ENCODE results near the gene BABAM2. TPM values are rescaled to one million over a fixed set of nuclear protein-coding genes. Genes with fewer than 3 reads are reported as not detected.

Gene BABAM2
- total and polyA plus RNA-seq, 7 donors, result 34.2 to 74.5 (median 52.3) TPM

- TF ChIP-seq CTCF (IDR thresholded peaks at IDR 0.05), result no peak
- DNase-seq (no peak), ATAC-seq (no peak)
- H3K27me3 ChIP-seq (ENCODE audit: insufficient read depth in 3 of 3, low read length in 2 of 3), result no peaks in the 10 kb centered on the region
- intact Hi-C loops (cut with DNase I), result no loop called here
- H3K36me3 ChIP-seq (ENCODE audit: insufficient read depth in 1 of 2, low read depth in 1 of 2), result no peaks in the 10 kb centered on the region
- H3K27ac ChIP-seq, result no peak overlapping the region
- peaks cover 4% of the 10 kb centered on the region for H3K9me3 ChIP-seq
- H3K4me3 ChIP-seq, result no peak overlapping the region
- 94 to 95% (median 94%) methylated on average over 4 of the region's 4 CpGs for WGBS, 3 donors
- no peaks in the 10 kb centered on the region for H3K4me1 ChIP-seq
These were observed 283.7 kb downstream of the BABAM2 start for GRCh38 chr2:28174211-28174610.

- Histone ChIP-seq H3K27me3 (ENCODE audit: insufficient read depth in 3 of 3, low read length in 2 of 3) (no peaks in the 10 kb centered on the region), H3K27ac (no peak overlapping the region), H3K36me3 (ENCODE audit: insufficient read depth in 1 of 2, low read depth in 1 of 2) (no peaks in the 10 kb centered on the region), H3K9me3 (peaks cover 4% of the 10 kb centered on the region), H3K4me1 (no peaks in the 10 kb centered on the region), H3K4me3 (no peak overlapping the region)
- no peak for DNase-seq
- no peak for TF ChIP-seq CTCF (IDR thresholded peaks at IDR 0.05)
- peak in 3 of 4 donors; percentile 27 to 45 (median 40) for ATAC-seq
- 87 to 94% (median 88%) methylated on average over 3 of the region's 3 CpGs for WGBS, 3 donors
- intact Hi-C loops (cut with DNase I), result no loop called here
These were observed 284.5 kb downstream of the BABAM2 start for GRCh38 chr2:28175028-28175427.

- H3K9me3 ChIP-seq, result peaks cover 4% of the 10 kb centered on the region
- H3K27ac ChIP-seq, result no peak overlapping the region
- ATAC-seq (no peak), DNase-seq (no peak)
- H3K27me3 ChIP-seq (ENCODE audit: insufficient read depth in 3 of 3, low read length in 2 of 3), result no peaks in the 10 kb centered on the region
- no peaks in the 10 kb centered on the region for H3K36me3 ChIP-seq (ENCODE audit: insufficient read depth in 1 of 2, low read depth in 1 of 2)
- H3K4me1 ChIP-seq, result no peaks in the 10 kb centered on the region
- no peak for TF ChIP-seq CTCF (IDR thresholded peaks at IDR 0.05)
- WGBS, 3 donors, result 94 to 100% (median 96%) methylated on average over 1 of the region's 1 CpG
- no peak overlapping the region for H3K4me3 ChIP-seq
- intact Hi-C loops (cut with DNase I), result no loop called here
These were observed 288.4 kb downstream of the BABAM2 start for GRCh38 chr2:28178946-28179345.

GRCh38 chr2:28181801-28182200 lies 291.3 kb downstream of the BABAM2 start:
- WGBS, 3 donors, result 96 to 97% (median 97%) methylated on average over 3 of the region's 3 CpGs
- intact Hi-C loops (cut with DNase I), result no loop called here
- Histone ChIP-seq H3K27me3 (ENCODE audit: insufficient read depth in 3 of 3, low read length in 2 of 3) (no peaks in the 10 kb centered on the region), H3K4me3 (no peak overlapping the region), H3K4me1 (no peaks in the 10 kb centered on the region), H3K9me3 (peaks cover 2% of the 10 kb centered on the region), H3K27ac (no peak overlapping the region), H3K36me3 (ENCODE audit: insufficient read depth in 1 of 2, low read depth in 1 of 2) (no peaks in the 10 kb centered on the region)
- TF ChIP-seq CTCF (IDR thresholded peaks at IDR 0.05), result no peak
- DNase-seq (no peak), ATAC-seq (peak in 2 of 4 donors; percentile 26 to 28)

DNA sequence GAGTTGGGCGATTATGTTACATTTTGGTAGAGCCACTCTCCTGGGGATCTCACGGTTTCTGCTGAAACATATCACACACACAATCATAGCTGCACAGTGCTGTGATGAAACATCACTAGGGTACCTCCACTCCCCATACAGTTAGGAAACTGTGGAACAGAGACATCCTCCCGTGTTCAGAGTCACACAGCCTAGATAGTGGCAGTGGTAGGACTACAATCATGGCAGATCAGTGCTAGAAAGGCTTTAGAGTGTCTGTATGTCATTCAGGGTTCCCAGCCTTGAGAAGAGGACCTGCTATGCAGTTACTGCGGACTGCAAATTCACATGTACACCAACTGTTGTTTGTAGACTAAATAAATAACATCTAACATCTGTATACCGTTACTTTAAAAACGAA lies 291.8 kb downstream of the BABAM2 start:
- WGBS, 3 donors, result 79 to 84% (median 80%) methylated on average over 6 of the region's 6 CpGs
- Histone ChIP-seq H3K4me1 (no peaks in the 10 kb centered on the region), H3K9me3 (no peaks in the 10 kb centered on the region), H3K36me3 (ENCODE audit: insufficient read depth in 1 of 2, low read depth in 1 of 2) (no peaks in the 10 kb centered on the region), H3K4me3 (no peak overlapping the region), H3K27me3 (ENCODE audit: insufficient read depth in 3 of 3, low read length in 2 of 3) (no peaks in the 10 kb centered on the region), H3K27ac (no peak overlapping the region)
- intact Hi-C loops (cut with DNase I), result no loop called here
- no peak for TF ChIP-seq CTCF (IDR thresholded peaks at IDR 0.05)
- DNase-seq (no peak), ATAC-seq (peak in 1 of 4 donors; percentile 30)
